Common myeloid progenitor, CD34-positive (primary cell): ENCODE results near the gene IGLL1.
A peak's percentile ranks its signal among the peaks of the same experiment; 100 is the strongest.

Experiments
- CTCF ChIA-PET: fragments of 350-600 bp; sonication (Branson Sonifier 250); formaldehyde crosslinking; loops from one replicate; lab custom pipeline; 2021; ENCODE audit warnings: antibody characterized with exemption; lab: Charles Lee
- POLR2A ChIA-PET: fragments of 350-600 bp; sonication (Branson Sonifier 250); formaldehyde crosslinking; loops from one replicate; lab custom pipeline; 2021; ENCODE audit warnings: antibody characterized with exemption; lab: Charles Lee
- DNase-seq, 3 donors: peaks; one replicate each; pipeline versions ENCODE4 v3.0.0 to v3.0.0-alpha.2; 2013
- H3K27ac ChIP-seq, 2 experiments: 1 replicate in 1 of 2; 2 replicates in 1 of 2; pipeline ENCODE4 v1.7.0; 2013; ENCODE audit warnings: inconsistent platforms in 2 of 2, low read length in 2 of 2, mild to moderate bottlenecking in 2 of 2, low read depth in 1 of 2, moderate library complexity in 1 of 2; ENCODE audit not compliant: severe bottlenecking in 2 of 2, insufficient read depth in 1 of 2, poor library complexity in 1 of 2
- H3K27me3 ChIP-seq, 5 experiments: replicated peaks in 2 of 5; 1 replicate in 3 of 5; 2 replicates in 2 of 5; pipeline versions ENCODE4 v1.6.1 to v1.7.0; 2013; ENCODE audit warnings: low read length in 4 of 5, mild to moderate bottlenecking in 2 of 5, moderate library complexity in 2 of 5, inconsistent platforms in 1 of 5; ENCODE audit not compliant: insufficient read depth in 5 of 5, control insufficient read depth in 4 of 5
- H3K36me3 ChIP-seq, 4 experiments: 1 replicate in 2 of 4; 2 replicates in 2 of 4; pipeline versions ENCODE4 v1.6.1 to v1.7.0; 2013; ENCODE audit warnings: low read length in 3 of 4, control low read depth in 1 of 4, mild to moderate bottlenecking in 1 of 4; ENCODE audit not compliant: control insufficient read depth in 4 of 4, insufficient read depth in 4 of 4
- H3K4me1 ChIP-seq, 4 experiments: 1 replicate in 3 of 4; 2 replicates in 1 of 4; pipeline versions ENCODE4 v1.6.1 to v1.7.1; 2013; ENCODE audit warnings: low read length in 3 of 4, mild to moderate bottlenecking in 3 of 4, control low read depth in 1 of 4, inconsistent platforms in 1 of 4, moderate library complexity in 1 of 4; ENCODE audit not compliant: control insufficient read depth in 4 of 4, insufficient read depth in 4 of 4; ENCODE audit errors: control extremely low read depth in 1 of 4
- H3K4me3 ChIP-seq, 7 experiments: 1 replicate in 4 of 7; 2 replicates in 3 of 7; pipeline versions ENCODE4 v1.5.1 to v1.7.0; 2013; ENCODE audit warnings: mild to moderate bottlenecking in 7 of 7, low read length in 6 of 7, moderate library complexity in 6 of 7, inconsistent platforms in 2 of 7, low read depth in 2 of 7, control low read depth in 1 of 7; ENCODE audit not compliant: insufficient read depth in 4 of 7, control insufficient read depth in 1 of 7; ENCODE audit errors: extremely low read depth in 1 of 7
- H3K9me3 ChIP-seq, 5 experiments: 1 replicate in 4 of 5; 2 replicates in 1 of 5; pipeline versions ENCODE4 v1.6.1 to v1.7.1; 2013; ENCODE audit warnings: low read length in 4 of 5, mild to moderate bottlenecking in 2 of 5, inconsistent platforms in 1 of 5, low read depth in 1 of 5, moderate library complexity in 1 of 5; ENCODE audit not compliant: control insufficient read depth in 4 of 5, insufficient read depth in 2 of 5; ENCODE audit errors: control extremely low read depth in 1 of 5
- WGBS: methylation state at CpG from one replicate; pipeline ENCODE4 v1.1.5; 2013; ENCODE audit not compliant: insufficient coverage; 5-methylcytosine and 5-hydroxymethylcytosine counted together

The IGLL1 gene

GRCh38 chr22:23530766-23531282 lies 49.3 kb downstream of the IGLL1 start:
- H3K9me3 ChIP-seq: no peaks in the 10 kb centered on the region
- H3K27me3 ChIP-seq: no peaks in the 10 kb centered on the region
- POLR2A ChIA-PET: no interaction called here
- H3K4me1 ChIP-seq: peaks cover 0 to 22% (median 18%) of the 10 kb centered on the region in 4 experiments
- DNase-seq: no peak
- CTCF ChIA-PET: interaction anchor here (1.5 kb wide), 1 partner anchor 8 kb away, joined by 4 read pairs; no protein-coding TSS in a partner anchor
- H3K4me3 ChIP-seq: no peak overlapping the region
- H3K27ac ChIP-seq: no peak overlapping the region
- H3K36me3 ChIP-seq: no peaks in the 10 kb centered on the region
- 97% methylated on average over 6 of the region's 7 CpGs for whole genome bisulfite sequencing

DNA sequence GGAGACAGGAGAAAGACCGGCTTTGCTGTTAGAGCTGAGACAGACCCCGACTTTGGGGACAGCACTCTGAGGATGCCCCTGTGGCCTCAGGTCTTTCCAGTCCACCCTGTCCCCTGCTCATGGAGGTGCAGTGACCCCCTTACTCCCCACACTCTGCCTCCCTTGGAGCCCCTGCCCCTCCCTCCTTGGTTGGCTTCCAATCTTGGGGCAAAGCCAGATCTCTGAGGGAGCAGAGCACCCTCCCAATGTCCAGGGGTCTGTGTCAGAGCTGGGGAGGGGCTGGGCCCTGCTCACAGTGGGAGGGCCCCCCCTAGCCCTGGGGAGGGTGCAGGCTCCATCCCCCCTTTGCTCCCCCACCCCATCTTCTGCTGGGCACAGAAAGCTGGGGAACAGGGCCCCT lies 50.0 kb downstream of the IGLL1 start:
- no peaks in the 10 kb centered on the region for H3K36me3 ChIP-seq
- POLR2A ChIA-PET: no interaction called here
- H3K27me3 ChIP-seq: no peaks in the 10 kb centered on the region
- CTCF ChIA-PET: no interaction called here
- no peak overlapping the region for H3K27ac ChIP-seq
- H3K4me1 ChIP-seq: peaks cover 0 to 16% (median 14%) of the 10 kb centered on the region in 4 experiments
- H3K9me3 ChIP-seq: no peaks in the 10 kb centered on the region
- no peak overlapping the region for H3K4me3 ChIP-seq
- 100% methylated on average over 2 of the region's 2 CpGs for WGBS
- DNase-seq: no peak

GRCh38 chr22:23529166-23530103 lies 50.7 kb downstream of the IGLL1 start:
- Histone ChIP-seq H3K27me3 (no peaks in the 10 kb centered on the region), H3K4me1 (peaks cover 0 to 16% (median 14%) of the 10 kb centered on the region in 4 experiments), H3K9me3 (no peaks in the 10 kb centered on the region), H3K27ac (no peak overlapping the region), H3K4me3 (no peak overlapping the region), H3K36me3 (no peaks in the 10 kb centered on the region)
- no peak for DNase-seq
- ChIA-PET CTCF (interaction anchor here (1.8 kb wide), 1 partner anchor 12 kb away, joined by 4 read pairs; no protein-coding TSS in a partner anchor), POLR2A (no interaction called here)
- 73% methylated on average over 10 of the region's 12 CpGs for WGBS

- ChIA-PET CTCF (interaction anchor here (1.8 kb wide), 1 partner anchor 13 kb away, joined by 4 read pairs; no protein-coding TSS in a partner anchor), POLR2A (no interaction called here)
- Histone ChIP-seq H3K27ac (no peak overlapping the region), H3K4me1 (peaks cover 0 to 11% (median 10%) of the 10 kb centered on the region in 4 experiments), H3K36me3 (no peaks in the 10 kb centered on the region), H3K9me3 (no peaks in the 10 kb centered on the region), H3K27me3 (no peaks in the 10 kb centered on the region), H3K4me3 (no peak overlapping the region)
- DNase-seq: peak; percentile 39 to 78 (median 71)
- 59% methylated on average over 19 of the region's 19 CpGs for WGBS
Observed at GRCh38 chr22:23527971-23528740, 51.9 kb downstream of the IGLL1 start.

DNA sequence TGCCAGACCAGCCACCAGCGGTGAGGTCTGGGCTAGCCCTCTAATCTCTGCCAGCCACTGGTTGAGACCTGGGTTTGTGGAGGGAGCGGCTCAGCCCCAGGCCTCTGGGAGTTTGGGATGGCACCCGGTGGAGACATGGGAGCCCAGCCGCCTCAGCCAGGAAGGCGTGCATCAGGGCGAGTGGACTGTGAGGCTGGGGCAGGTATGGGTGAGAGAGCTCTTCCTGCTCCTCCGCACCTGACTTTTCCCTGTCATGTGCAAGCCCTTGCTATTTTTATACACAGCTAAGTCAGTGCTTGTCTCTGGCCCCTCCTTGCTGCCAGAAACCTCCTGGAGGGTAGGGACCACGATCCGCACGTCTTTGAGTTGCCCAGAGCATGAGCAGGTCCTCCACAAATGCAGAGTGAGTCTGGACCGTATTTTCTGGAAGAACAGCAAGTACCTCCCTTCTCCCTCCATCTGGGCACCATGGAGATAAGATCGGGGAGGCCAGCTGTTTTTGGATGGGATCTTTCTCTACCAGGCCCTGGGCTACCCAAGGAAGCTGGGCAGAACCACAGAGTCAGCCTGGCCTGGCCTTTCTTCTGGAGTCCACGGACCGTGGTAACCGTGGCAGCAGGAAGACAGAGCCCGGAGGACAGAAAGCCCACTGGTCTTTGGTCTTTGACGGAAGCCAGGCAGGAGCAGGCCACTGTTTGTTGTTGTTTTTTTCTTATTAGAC lies 53.3 kb downstream of the IGLL1 start:
- Histone ChIP-seq H3K36me3 (no peaks in the 10 kb centered on the region), H3K4me1 (peaks cover 0 to 17% (median 14%) of the 10 kb centered on the region in 4 experiments), H3K9me3 (no peaks in the 10 kb centered on the region), H3K4me3 (no peak overlapping the region), H3K27ac (no peak overlapping the region), H3K27me3 (no peaks in the 10 kb centered on the region)
- no peak for DNase-seq
- 93% methylated on average over 11 of the region's 17 CpGs for WGBS
- ChIA-PET CTCF (interaction anchor here (0.6 kb wide), 1 partner anchor 84 kb away, joined by 4 read pairs; no protein-coding TSS in a partner anchor), POLR2A (no interaction called here)

DNA sequence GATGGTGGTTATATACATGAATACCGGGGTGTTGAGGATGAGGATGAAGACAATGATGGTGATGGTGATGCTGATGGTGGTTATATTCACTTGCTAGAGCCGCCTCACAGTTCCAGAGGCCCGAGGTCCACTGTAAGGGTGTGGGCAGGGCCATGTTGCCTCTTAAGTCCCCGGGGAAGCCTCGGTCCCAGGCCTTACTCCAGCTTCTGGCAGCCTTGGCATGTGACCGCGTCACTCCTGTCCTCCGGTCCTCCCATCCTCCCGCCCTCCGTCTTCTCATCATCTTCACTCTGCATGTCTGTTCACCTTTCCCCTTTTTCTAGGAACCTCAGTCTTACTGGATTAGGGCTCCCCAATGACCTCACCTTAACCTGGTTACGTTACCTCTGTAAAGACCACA lies 54.6 kb downstream of the IGLL1 start:
- Histone ChIP-seq H3K4me1 (peaks cover 0 to 26% (median 24%) of the 10 kb centered on the region in 4 experiments), H3K9me3 (no peaks in the 10 kb centered on the region), H3K27ac (no peak overlapping the region), H3K27me3 (no peaks in the 10 kb centered on the region), H3K4me3 (no peak overlapping the region), H3K36me3 (no peaks in the 10 kb centered on the region)
- ChIA-PET POLR2A (no interaction called here), CTCF (interaction anchor here (0.6 kb wide), 1 partner anchor 204 kb away, joined by 3 read pairs; no protein-coding TSS in a partner anchor)
- no peak for DNase-seq
- WGBS: 84% methylated on average over 10 of the region's 11 CpGs
